Thyroid gland (tissue), 4 donors: ENCODE measurements around the gene REV3L.

Source experiments
- POLR2A ChIP-seq, 2 donors: fragments of 450-650 bp; IDR thresholded peaks; one replicate each; pipeline ENCODE4 v1.6.1; 2017; ENCODE audit warnings: antibody characterized with exemption in 2 of 2, mild to moderate bottlenecking in 2 of 2, moderate library complexity in 1 of 2
- TF ChIP-seq, protein P1 (sequence below), 6 experiments: fragments of 200-600 bp in 3 of 6; fragments of 450-650 bp in 3 of 6; sonication (generic) in 3 of 6; IDR thresholded peaks; one replicate each; pipeline ENCODE4 v1.5.1; 2016 to 2019; ENCODE audit warnings: antibody characterized with exemption in 6 of 6, mild to moderate bottlenecking in 2 of 6, inconsistent platforms in 1 of 6, moderate library complexity in 1 of 6

DNA sequence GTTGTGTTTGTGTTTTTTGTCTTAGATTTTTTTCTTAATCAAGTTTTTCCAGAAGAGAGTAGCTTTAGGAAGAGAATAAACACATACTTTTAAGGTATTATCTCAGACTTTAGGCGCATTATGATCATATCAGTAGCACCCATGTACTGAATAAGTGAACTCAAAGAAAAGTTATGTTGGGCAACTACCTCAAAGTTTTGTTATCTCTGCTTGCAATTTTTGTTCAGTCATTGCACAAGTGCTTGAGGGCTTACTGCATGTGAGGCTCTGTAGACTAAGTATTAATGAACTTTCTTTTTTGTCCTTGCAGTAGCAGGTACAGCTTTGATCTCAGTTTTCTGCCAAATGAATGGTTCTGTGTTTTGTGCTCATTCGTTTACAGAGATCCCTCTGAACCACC, 206.7 kb downstream of the REV3L start:
- TF ChIP-seq, protein P1, sequence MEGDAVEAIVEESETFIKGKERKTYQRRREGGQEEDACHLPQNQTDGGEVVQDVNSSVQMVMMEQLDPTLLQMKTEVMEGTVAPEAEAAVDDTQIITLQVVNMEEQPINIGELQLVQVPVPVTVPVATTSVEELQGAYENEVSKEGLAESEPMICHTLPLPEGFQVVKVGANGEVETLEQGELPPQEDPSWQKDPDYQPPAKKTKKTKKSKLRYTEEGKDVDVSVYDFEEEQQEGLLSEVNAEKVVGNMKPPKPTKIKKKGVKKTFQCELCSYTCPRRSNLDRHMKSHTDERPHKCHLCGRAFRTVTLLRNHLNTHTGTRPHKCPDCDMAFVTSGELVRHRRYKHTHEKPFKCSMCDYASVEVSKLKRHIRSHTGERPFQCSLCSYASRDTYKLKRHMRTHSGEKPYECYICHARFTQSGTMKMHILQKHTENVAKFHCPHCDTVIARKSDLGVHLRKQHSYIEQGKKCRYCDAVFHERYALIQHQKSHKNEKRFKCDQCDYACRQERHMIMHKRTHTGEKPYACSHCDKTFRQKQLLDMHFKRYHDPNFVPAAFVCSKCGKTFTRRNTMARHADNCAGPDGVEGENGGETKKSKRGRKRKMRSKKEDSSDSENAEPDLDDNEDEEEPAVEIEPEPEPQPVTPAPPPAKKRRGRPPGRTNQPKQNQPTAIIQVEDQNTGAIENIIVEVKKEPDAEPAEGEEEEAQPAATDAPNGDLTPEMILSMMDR (IDR thresholded peaks at IDR 0.05) = no peak
- TF ChIP-seq POLR2A (IDR thresholded peaks at IDR 0.05) = no peak
